GM23338 (cell line): ENCODE measurements around the gene MCTP1. TPM values are rescaled to one million over a fixed set of nuclear protein-coding genes. Genes with fewer than 3 reads are reported as not detected.

Experiments used
- ATAC-seq: fragments of 200-7000 bp; cut with Tn5 transposase; 3 replicates; pipeline ENCODE4 v1.9.1; 2020
- DNase-seq: peaks from one replicate; pipeline ENCODE4 v3.0.0-alpha.2; 2015; ENCODE audit warnings: low spot score
- H2AFZ ChIP-seq: fragments of 200-600 bp; sonication (generic); 2 replicates; pipeline ENCODE4 v1.8.0; 2016; ENCODE audit warnings: antibody characterized with exemption, mild to moderate bottlenecking, moderate library complexity
- H3F3A ChIP-seq: fragments of 200-600 bp; sonication (generic); replicated peaks from 2 replicates; pipeline ENCODE4 v1.8.0; 2017; ENCODE audit warnings: antibody characterized with exemption, mixed run types, low read depth
- H3K27ac ChIP-seq: fragments of 200-600 bp; sonication (generic); 2 replicates; pipeline ENCODE4 v1.6.1; 2016; ENCODE audit warnings: low read depth
- H3K27me3 ChIP-seq: fragments of 200-600 bp; sonication (generic); 2 replicates; pipeline ENCODE4 v1.8.0; 2016; ENCODE audit warnings: mild to moderate bottlenecking, mixed run types, moderate library complexity; ENCODE audit not compliant: insufficient read depth
- H3K36me3 ChIP-seq: fragments of 200-600 bp; sonication (generic); 2 replicates; pipeline ENCODE4 v1.8.0; 2016; ENCODE audit warnings: mild to moderate bottlenecking; ENCODE audit not compliant: insufficient read depth
- H3K4me1 ChIP-seq: fragments of 200-600 bp; sonication (generic); 2 replicates; pipeline ENCODE4 v1.8.0; 2016; ENCODE audit warnings: mild to moderate bottlenecking, moderate library complexity; ENCODE audit not compliant: insufficient read depth
- H3K4me2 ChIP-seq: fragments of 200-600 bp; sonication (generic); 2 replicates; pipeline ENCODE4 v1.7.1; 2017; ENCODE audit warnings: mixed run types
- H3K4me3 ChIP-seq: fragments of 200-600 bp; sonication (generic); 2 replicates; pipeline ENCODE4 v1.6.1; 2016; ENCODE audit warnings: mixed run types
- H3K79me2 ChIP-seq: fragments of 200-600 bp; sonication (generic); replicated peaks from 2 replicates; pipeline ENCODE4 v1.8.0; 2017; ENCODE audit warnings: mild to moderate bottlenecking; ENCODE audit not compliant: insufficient read depth
- H3K9me2 ChIP-seq: fragments of 200-600 bp; sonication (generic); 2 replicates; pipeline ENCODE4 v1.8.0; 2017; ENCODE audit not compliant: insufficient read depth
- H4K20me1 ChIP-seq: fragments of 200-600 bp; sonication (generic); replicated peaks from 2 replicates; pipeline ENCODE4 v1.8.0; 2017; ENCODE audit warnings: mild to moderate bottlenecking; ENCODE audit not compliant: insufficient read depth
- H3K27ac Mint-ChIP-seq: 2 replicates; pipeline ENCODE4 v1.8.0; 2020; ENCODE audit warnings: inconsistent platforms, mild to moderate bottlenecking, moderate library complexity, mixed read lengths
- H3K27me3 Mint-ChIP-seq: 3 replicates; pipeline ENCODE4 v1.8.0; 2022; ENCODE audit warnings: low read depth, mild to moderate bottlenecking, moderate library complexity, mixed read lengths, inconsistent platforms; ENCODE audit not compliant: insufficient read depth, poor library complexity
- H3K36me3 Mint-ChIP-seq: 3 replicates; pipeline ENCODE4 v1.8.0; 2021; ENCODE audit warnings: low read depth, mild to moderate bottlenecking, inconsistent platforms, moderate library complexity, mixed read lengths
- H3K4me1 Mint-ChIP-seq: 3 replicates; pipeline ENCODE4 v1.8.0; 2020; ENCODE audit warnings: mild to moderate bottlenecking, inconsistent platforms, mixed read lengths
- H3K4me3 Mint-ChIP-seq: 3 replicates; pipeline ENCODE4 v1.8.0; 2021; ENCODE audit warnings: moderate library complexity, mild to moderate bottlenecking, inconsistent platforms, mixed read lengths
- H3K9me3 Mint-ChIP-seq: 3 replicates; pipeline ENCODE4 v1.8.0; 2020; ENCODE audit warnings: moderate library complexity, mild to moderate bottlenecking, inconsistent platforms, mixed read lengths
- CREB1 ChIP-seq: fragments of 250-450 bp; sonication (Bioruptor Pico); IDR thresholded peaks from 2 replicates; pipeline ENCODE4 v1.5.0; 2020; ENCODE audit warnings: low read depth, mild to moderate bottlenecking, moderate library complexity
- CTCF ChIP-seq, 2 experiments: fragments of 200-600 bp in 1 of 2; sonication (generic) in 1 of 2; conservative IDR thresholded peaks; 2 replicates each; pipeline versions ENCODE4 v1.5.1 to v1.6.1; 2016 to 2017; ENCODE audit warnings: antibody characterized with exemption in 2 of 2, low read depth in 2 of 2, mild to moderate bottlenecking in 2 of 2, moderate library complexity in 1 of 2
- EZH2 ChIP-seq: fragments of 200-600 bp; sonication (generic); IDR thresholded peaks from one replicate; pipeline ENCODE4 v1.8.0; 2017; ENCODE audit warnings: antibody characterized with exemption, mild to moderate bottlenecking, low read depth; ENCODE audit not compliant: unreplicated experiment
- JUNB ChIP-seq: IDR thresholded peaks from one replicate; pipeline ENCODE4 v1.6.1; 2016; ENCODE audit warnings: antibody characterized with exemption; ENCODE audit not compliant: unreplicated experiment
- NANOG ChIP-seq: IDR thresholded peaks from 2 replicates; pipeline ENCODE4 v1.6.1; 2016; ENCODE audit warnings: antibody characterized with exemption, borderline replicate concordance
- POLR2AphosphoS5 ChIP-seq: IDR thresholded peaks from 2 replicates; pipeline ENCODE4 v1.6.1; 2016; ENCODE audit warnings: antibody characterized with exemption, low read depth
- ZNF114 ChIP-seq: fragments of 250-450 bp; sonication (Bioruptor Pico); IDR thresholded peaks from 2 replicates; pipeline ENCODE4 v1.5.0; 2020; ENCODE audit warnings: mild to moderate bottlenecking, moderate library complexity
- ZNF331 ChIP-seq: fragments of 250-450 bp; sonication (Bioruptor Pico); IDR thresholded peaks from 2 replicates; pipeline ENCODE4 v1.5.0; 2020; ENCODE audit warnings: low read depth, mild to moderate bottlenecking, moderate library complexity
- polyA plus RNA-seq: library from polyadenylated mRNA; unstranded; fragments of >200 nt; fragmentation: Nextera tagmentation; extraction: Ambion mirVana; gene quantifications from 2 replicates; pipeline ENCODE4 v1.2.1, GENCODE V29; 2016
- total RNA-seq: library from RNA; depleted of rRNA; stranded (reverse); fragments of >200 nt; shearing (Covaris generic); gene quantifications from 2 replicates; pipeline ENCODE4 v1.2.3, GENCODE V29; 2014
- TF ChIP-seq, protein P1 (sequence below): IDR thresholded peaks from 2 replicates; pipeline ENCODE4 v1.6.1; 2016; ENCODE audit warnings: antibody characterized with exemption
- TF ChIP-seq, protein P2 (sequence below): fragments of 250-450 bp; sonication (Bioruptor Pico); IDR thresholded peaks from 2 replicates; pipeline ENCODE4 v1.5.0; 2020; ENCODE audit warnings: mild to moderate bottlenecking, moderate library complexity

Gene MCTP1
- total and polyA plus RNA-seq, 2 experiments from 2014 or later: 3.7 to 4.2 TPM

DNA sequence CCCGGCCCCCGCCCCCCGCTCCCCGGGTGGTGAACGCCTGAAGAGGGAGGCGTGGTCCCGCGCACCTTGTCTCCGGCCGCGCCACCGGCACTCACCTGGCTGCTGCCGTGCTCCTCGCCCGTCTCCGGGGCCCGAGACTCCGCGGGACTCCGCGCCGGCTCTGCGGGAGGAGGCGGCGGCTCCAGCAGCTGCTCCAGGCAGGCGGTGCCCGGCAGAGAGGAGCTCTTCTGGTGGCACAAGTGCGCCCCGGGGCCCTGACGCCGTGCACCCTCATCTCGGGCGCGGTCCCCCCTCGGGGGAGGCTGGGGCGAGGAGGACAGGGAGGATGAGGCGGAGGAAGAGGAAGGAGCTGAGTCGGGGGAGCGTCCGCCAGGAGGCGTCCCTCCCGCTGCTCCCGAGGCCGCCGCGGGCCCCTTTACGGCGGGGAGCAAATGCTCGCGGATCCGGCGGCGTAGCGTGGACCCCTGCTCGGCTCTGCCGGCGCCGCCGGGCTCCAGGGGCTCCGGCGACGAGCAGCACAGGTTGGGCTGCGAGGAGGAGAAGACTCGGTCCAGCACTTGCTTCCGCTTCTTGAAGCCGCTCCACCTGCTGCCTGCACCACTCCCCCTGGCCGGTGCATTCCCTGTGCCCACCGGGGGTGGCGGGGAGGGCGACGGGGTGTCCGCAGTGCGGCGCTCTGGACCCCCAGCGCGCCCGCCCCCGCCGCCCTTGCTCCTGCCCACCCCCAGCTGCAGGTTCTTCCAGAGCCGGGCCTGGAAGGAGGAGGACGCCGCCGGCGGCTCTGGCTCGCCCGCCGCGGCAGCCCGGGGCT lies 928 bp downstream of the MCTP1 start (continued):
- TF ChIP-seq, protein P1, sequence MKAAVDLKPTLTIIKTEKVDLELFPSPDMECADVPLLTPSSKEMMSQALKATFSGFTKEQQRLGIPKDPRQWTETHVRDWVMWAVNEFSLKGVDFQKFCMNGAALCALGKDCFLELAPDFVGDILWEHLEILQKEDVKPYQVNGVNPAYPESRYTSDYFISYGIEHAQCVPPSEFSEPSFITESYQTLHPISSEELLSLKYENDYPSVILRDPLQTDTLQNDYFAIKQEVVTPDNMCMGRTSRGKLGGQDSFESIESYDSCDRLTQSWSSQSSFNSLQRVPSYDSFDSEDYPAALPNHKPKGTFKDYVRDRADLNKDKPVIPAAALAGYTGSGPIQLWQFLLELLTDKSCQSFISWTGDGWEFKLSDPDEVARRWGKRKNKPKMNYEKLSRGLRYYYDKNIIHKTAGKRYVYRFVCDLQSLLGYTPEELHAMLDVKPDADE: peak; percentile 26; the same call in 1 of the 2 replicates
- TF ChIP-seq NANOG: no peak
- TF ChIP-seq CTCF (conservative IDR thresholded peaks at IDR 0.05; ENCODE audit: low read depth in 2 of 2): peak; percentile 41 to 50
- 0 out of 2 replicates have a peak, but pooled peaks have one; percentile 43 for TF ChIP-seq POLR2AphosphoS5

DNA sequence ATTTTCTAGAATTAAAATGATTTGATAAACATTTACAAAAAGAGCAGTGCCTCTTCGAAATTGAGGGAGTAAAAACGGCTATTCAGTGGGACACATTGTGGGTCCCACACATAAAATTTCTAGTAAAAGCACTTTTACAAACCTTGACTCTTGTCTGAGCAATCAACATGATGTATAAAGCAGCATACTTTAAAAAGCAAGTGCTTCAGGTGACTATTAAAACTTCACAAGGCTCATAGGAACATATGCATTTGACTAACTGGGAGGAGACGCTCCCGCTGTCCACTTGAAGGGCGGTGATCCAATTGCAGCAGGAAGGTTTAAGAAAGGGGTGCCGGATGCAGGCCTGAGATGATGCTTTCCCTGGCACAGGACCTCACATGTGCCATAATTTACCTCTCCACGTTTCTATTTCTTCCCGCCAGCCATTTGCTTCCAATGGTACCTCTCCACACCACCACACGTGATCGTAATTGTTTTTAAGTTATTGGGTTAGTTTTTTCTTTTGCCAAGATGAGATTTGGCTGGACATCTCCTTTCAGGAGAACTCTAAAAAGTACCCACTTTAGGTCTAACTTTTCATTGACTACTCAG lies 1.8 kb downstream of the MCTP1 start:
- H3K27ac ChIP-seq: no peak overlapping the region
- Mint-ChIP-seq H3K27ac (no peak overlapping the region), H3K27me3 (peaks cover 24% of the 10 kb centered on the region), H3K9me3 (no peaks in the 10 kb centered on the region), H3K4me1 (peaks cover 48% of the 10 kb centered on the region), H3K36me3 (no peaks in the 10 kb centered on the region; the same call in 2 of the 3 replicates), H3K4me3 (peak overlapping the region; percentile 81)
- DNase-seq (peak; percentile 62), ATAC-seq (peak; percentile 2; the same call in 1 of the 3 replicates)
- no peaks in the 10 kb centered on the region for H3K9me2 ChIP-seq
- H3K4me2 ChIP-seq: peak overlapping the region; percentile 87
- no peaks in the 10 kb centered on the region for H3K36me3 ChIP-seq
- no peaks in the 10 kb centered on the region for H3K79me2 ChIP-seq
- H3K27me3 ChIP-seq: peaks cover 35% of the 10 kb centered on the region
- H3K4me3 ChIP-seq: peak overlapping the region; percentile 79
- H4K20me1 ChIP-seq: no peaks in the 10 kb centered on the region
- H3F3A ChIP-seq: no peaks in the 10 kb centered on the region
- peaks cover 51% of the 10 kb centered on the region for H3K4me1 ChIP-seq
- H2AFZ ChIP-seq: peak overlapping the region; percentile 70; the same call in 1 of the 2 replicates
- TF ChIP-seq ZNF114 (CRISPR knock-in tag) (no peak), EZH2 (no peak), ZNF331 (CRISPR knock-in tag) (no peak), JUNB (no peak), CREB1 (CRISPR knock-in tag) (no peak)
- TF ChIP-seq, protein P2, sequence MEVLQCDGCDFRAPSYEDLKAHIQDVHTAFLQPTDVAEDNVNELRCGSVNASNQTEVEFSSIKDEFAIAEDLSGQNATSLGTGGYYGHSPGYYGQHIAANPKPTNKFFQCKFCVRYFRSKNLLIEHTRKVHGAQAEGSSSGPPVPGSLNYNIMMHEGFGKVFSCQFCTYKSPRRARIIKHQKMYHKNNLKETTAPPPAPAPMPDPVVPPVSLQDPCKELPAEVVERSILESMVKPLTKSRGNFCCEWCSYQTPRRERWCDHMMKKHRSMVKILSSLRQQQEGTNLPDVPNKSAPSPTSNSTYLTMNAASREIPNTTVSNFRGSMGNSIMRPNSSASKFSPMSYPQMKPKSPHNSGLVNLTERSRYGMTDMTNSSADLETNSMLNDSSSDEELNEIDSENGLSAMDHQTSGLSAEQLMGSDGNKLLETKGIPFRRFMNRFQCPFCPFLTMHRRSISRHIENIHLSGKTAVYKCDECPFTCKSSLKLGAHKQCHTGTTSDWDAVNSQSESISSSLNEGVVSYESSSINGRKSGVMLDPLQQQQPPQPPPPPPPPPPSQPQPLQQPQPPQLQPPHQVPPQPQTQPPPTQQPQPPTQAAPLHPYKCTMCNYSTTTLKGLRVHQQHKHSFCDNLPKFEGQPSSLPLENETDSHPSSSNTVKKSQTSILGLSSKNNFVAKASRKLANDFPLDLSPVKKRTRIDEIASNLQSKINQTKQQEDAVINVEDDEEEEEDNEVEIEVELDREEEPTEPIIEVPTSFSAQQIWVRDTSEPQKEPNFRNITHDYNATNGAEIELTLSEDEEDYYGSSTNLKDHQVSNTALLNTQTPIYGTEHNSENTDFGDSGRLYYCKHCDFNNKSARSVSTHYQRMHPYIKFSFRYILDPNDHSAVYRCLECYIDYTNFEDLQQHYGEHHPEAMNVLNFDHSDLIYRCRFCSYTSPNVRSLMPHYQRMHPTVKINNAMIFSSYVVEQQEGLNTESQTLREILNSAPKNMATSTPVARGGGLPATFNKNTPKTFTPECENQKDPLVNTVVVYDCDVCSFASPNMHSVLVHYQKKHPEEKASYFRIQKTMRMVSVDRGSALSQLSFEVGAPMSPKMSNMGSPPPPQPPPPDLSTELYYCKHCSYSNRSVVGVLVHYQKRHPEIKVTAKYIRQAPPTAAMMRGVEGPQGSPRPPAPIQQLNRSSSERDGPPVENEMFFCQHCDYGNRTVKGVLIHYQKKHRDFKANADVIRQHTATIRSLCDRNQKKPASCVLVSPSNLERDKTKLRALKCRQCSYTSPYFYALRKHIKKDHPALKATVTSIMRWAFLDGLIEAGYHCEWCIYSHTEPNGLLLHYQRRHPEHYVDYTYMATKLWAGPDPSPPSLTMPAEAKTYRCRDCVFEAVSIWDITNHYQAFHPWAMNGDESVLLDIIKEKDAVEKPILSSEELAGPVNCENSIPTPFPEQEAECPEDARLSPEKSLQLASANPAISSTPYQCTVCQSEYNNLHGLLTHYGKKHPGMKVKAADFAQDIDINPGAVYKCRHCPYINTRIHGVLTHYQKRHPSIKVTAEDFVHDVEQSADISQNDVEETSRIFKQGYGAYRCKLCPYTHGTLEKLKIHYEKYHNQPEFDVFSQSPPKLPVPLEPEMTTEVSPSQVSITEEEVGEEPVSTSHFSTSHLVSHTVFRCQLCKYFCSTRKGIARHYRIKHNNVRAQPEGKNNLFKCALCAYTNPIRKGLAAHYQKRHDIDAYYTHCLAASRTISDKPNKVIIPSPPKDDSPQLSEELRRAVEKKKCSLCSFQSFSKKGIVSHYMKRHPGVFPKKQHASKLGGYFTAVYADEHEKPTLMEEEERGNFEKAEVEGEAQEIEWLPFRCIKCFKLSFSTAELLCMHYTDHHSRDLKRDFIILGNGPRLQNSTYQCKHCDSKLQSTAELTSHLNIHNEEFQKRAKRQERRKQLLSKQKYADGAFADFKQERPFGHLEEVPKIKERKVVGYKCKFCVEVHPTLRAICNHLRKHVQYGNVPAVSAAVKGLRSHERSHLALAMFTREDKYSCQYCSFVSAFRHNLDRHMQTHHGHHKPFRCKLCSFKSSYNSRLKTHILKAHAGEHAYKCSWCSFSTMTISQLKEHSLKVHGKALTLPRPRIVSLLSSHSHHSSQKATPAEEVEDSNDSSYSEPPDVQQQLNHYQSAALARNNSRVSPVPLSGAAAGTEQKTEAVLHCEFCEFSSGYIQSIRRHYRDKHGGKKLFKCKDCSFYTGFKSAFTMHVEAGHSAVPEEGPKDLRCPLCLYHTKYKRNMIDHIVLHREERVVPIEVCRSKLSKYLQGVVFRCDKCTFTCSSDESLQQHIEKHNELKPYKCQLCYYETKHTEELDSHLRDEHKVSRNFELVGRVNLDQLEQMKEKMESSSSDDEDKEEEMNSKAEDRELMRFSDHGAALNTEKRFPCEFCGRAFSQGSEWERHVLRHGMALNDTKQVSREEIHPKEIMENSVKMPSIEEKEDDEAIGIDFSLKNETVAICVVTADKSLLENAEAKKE (CRISPR knock-in tag): no peak
- TF ChIP-seq, protein P1: no peak
